GM12878 (cell line): ENCODE data around the gene DAGLA. TPM values are rescaled to one million over a fixed set of nuclear protein-coding genes. Genes with fewer than 3 reads are reported as not detected.

Experiments
- ATAC-seq: fragments of 200-7000 bp; cut with Tn5 transposase; 3 replicates; pipeline ENCODE4 v1.9.1; 2020; ENCODE audit warnings: mild to moderate bottlenecking, moderate library complexity
- BruUV-seq: library from RNA; stranded (reverse); fragments of 400-500 nt; replicated peaks from 2 replicates; lab custom pipeline; 2021; lab: Mats Ljungman, UMichigan
- CTCF ChIA-PET: fragments of 300-600 bp; sonication (Branson Sonifier 250); formaldehyde crosslinking; extraction: SDS; loops from one replicate; lab custom pipeline; 2021; ENCODE audit warnings: inconsistent platforms; lab: Yijun Ruan, JAX
- POLR2A ChIA-PET: fragments of 350-600 bp; formaldehyde crosslinking; extraction: SDS; loops from one replicate; lab custom pipeline; 2021; ENCODE audit warnings: inconsistent platforms; lab: Charles Lee
- RAD21 ChIA-PET: fragments of 300-600 bp; sonication (Branson Sonifier 250); formaldehyde crosslinking; loops from one replicate; lab custom pipeline; 2023; ENCODE audit warnings: antibody characterized with exemption; ENCODE audit not compliant: unreplicated experiment; lab: Charles Lee
- SMC1A ChIA-PET: fragments of 300-600 bp; sonication (Branson Sonifier 250); formaldehyde crosslinking; loops from one replicate; lab custom pipeline; 2023; ENCODE audit not compliant: unreplicated experiment, uncharacterized antibody; lab: Charles Lee
- DNase-seq: peaks from one replicate; pipeline ENCODE4 v3.0.0-alpha.2; 2011; ENCODE audit warnings: low read depth, low spot score
- FAIRE-seq: peaks from 3 replicates; lab custom pipeline; 2011; peaks lifted over from hg19 to GRCh38; lab: Jason Lieb, UNC
- H2AFZ ChIP-seq: 2 replicates; pipeline ENCODE4 v1.6.0; 2011; ENCODE audit warnings: low read depth, low read length, control low read depth; ENCODE audit not compliant: control insufficient read depth
- H3K27ac ChIP-seq: 2 replicates; pipeline ENCODE4 v1.5.1; 2011; ENCODE audit warnings: control low read depth; ENCODE audit not compliant: control insufficient read depth, insufficient read depth
- H3K27me3 ChIP-seq, 2 experiments: replicated peaks in 1 of 2; 2 replicates each; pipeline versions ENCODE4 v1.6.0 to v1.6.1; 2011; ENCODE audit warnings: low read length in 1 of 2; ENCODE audit not compliant: control insufficient read depth in 2 of 2, insufficient read depth in 2 of 2
- H3K36me3 ChIP-seq, 2 experiments: 2 replicates each; pipeline ENCODE4 v1.5.1; 2011; ENCODE audit warnings: low read length in 1 of 2; ENCODE audit not compliant: control insufficient read depth in 2 of 2, insufficient read depth in 2 of 2
- H3K4me1 ChIP-seq: 2 replicates; pipeline ENCODE4 v1.6.1; 2011; ENCODE audit warnings: mild to moderate bottlenecking, low read length, moderate library complexity, mixed read lengths; ENCODE audit not compliant: control insufficient read depth, insufficient read depth
- H3K4me2 ChIP-seq: 2 replicates; pipeline ENCODE4 v1.6.0; 2011; ENCODE audit warnings: control low read depth; ENCODE audit not compliant: control insufficient read depth, insufficient read depth
- H3K4me3 ChIP-seq: fragments of 200-600 bp; sonication (generic); 2 replicates; pipeline ENCODE4 v1.5.1; 2016
- H3K79me2 ChIP-seq: 2 replicates; pipeline ENCODE4 v1.6.0; 2011; ENCODE audit warnings: low read length; ENCODE audit not compliant: control insufficient read depth, insufficient read depth
- H3K9ac ChIP-seq: 2 replicates; pipeline ENCODE4 v1.8.0; 2011; ENCODE audit warnings: low read length, control low read depth, mixed read lengths; ENCODE audit not compliant: control insufficient read depth, insufficient read depth
- H3K9me3 ChIP-seq: replicated peaks from 3 replicates; pipeline ENCODE4 v1.5.1; 2011; ENCODE audit warnings: mild to moderate bottlenecking, low read length; ENCODE audit not compliant: control insufficient read depth, insufficient read depth
- H4K20me1 ChIP-seq: 2 replicates; pipeline ENCODE4 v1.6.0; 2011; ENCODE audit not compliant: control insufficient read depth, insufficient read depth
- CTCF ChIP-seq, 3 experiments: IDR thresholded peaks in 2 of 3; conservative IDR thresholded peaks in 1 of 3; 2 replicates each; pipeline ENCODE4 v1.5.1; 2011; ENCODE audit warnings: low read depth in 3 of 3, low read length in 3 of 3, mild to moderate bottlenecking in 3 of 3, control low read depth in 2 of 3, moderate library complexity in 2 of 3, inconsistent platforms in 1 of 3, mixed read lengths in 1 of 3; ENCODE audit not compliant: control insufficient read depth in 2 of 3, insufficient read depth in 1 of 3; ENCODE audit errors: extremely low read depth in 1 of 3
- EED ChIP-seq: sonication (generic); IDR thresholded peaks from 2 replicates; pipeline ENCODE4 v1.6.1; 2016; ENCODE audit warnings: antibody characterized with exemption, low read depth
- FOS ChIP-seq: IDR thresholded peaks from 3 replicates; pipeline ENCODE4 v1.6.1; 2011; ENCODE audit warnings: borderline replicate concordance; ENCODE audit not compliant: insufficient read length; ENCODE audit errors: extremely low read depth
- NR2C2 ChIP-seq: IDR thresholded peaks from 2 replicates; pipeline ENCODE4 v1.6.1; 2011; ENCODE audit warnings: borderline replicate concordance, low read depth; ENCODE audit not compliant: control insufficient read depth, insufficient read length
- SMARCA5 ChIP-seq: fragments of 450-650 bp; IDR thresholded peaks from 2 replicates; pipeline ENCODE4 v1.6.1; 2017; ENCODE audit warnings: mild to moderate bottlenecking
- SUZ12 ChIP-seq: fragments of 200-600 bp; sonication (generic); IDR thresholded peaks from one replicate; pipeline ENCODE4 v1.6.1; 2018; ENCODE audit warnings: antibody characterized with exemption, mild to moderate bottlenecking; ENCODE audit not compliant: unreplicated experiment
- WGBS: methylation state at CpG from one replicate; pipeline ENCODE4 v1.1.6; 2016; ENCODE audit warnings: low lambda C conversion rate; ENCODE audit not compliant: insufficient replicate concordance, insufficient coverage; ENCODE audit errors: missing lambda C conversion rate; 5-methylcytosine and 5-hydroxymethylcytosine counted together
- in situ Hi-C: fragments of 300-500 bp; cut with MboI; formaldehyde crosslinking; loops from 9 replicates; pipeline ENCODE4 v1.14.3; 2018; ENCODE audit warnings: mixed read lengths
- intact Hi-C: fragments of 100-400 bp; cut with micrococcal nuclease; formaldehyde crosslinking; loops from one replicate; pipeline ENCODE4 v1.14.2; 2022; ENCODE audit not compliant: unreplicated experiment
- polyA plus RNA-seq, 11 experiments: library from polyadenylated mRNA; depleted of rRNA in 4 of 11; unstranded in 6 of 11; stranded (reverse) in 5 of 11; fragments of >200 nt; fragmentation: Nextera tagmentation in 4 of 11; fragmentation: Illumina TruSeq in 1 of 11; extraction: Ambion mirVana in 4 of 11; extraction: Trizol in 1 of 11; gene quantifications; 1 replicate in 1 of 11; 2 replicates in 10 of 11; pipeline versions ENCODE4 v1.2.1 to v1.2.3, GENCODE V29; 2011 to 2016; ENCODE audit warnings: inconsistent platforms in 2 of 11, missing spikeins in 2 of 11, low read depth in 1 of 11
- total RNA-seq, 4 experiments: library from RNA; depleted of rRNA in 3 of 4; stranded (reverse); fragments of >200 nt in 3 of 4; fragmentation: Illumina TruSeq in 1 of 4; extraction: Trizol in 1 of 4; gene quantifications; 2 replicates each; pipeline versions ENCODE4 v1.2.1 to v1.2.3, GENCODE V29; 2013 to 2021

DAGLA gene
- total and polyA plus RNA-seq, 10 of the 15 experiments (the other 5 are each of a cell fraction or from before 2014, with no cell fraction given), result 0.05 TPM; not detected in 9

GRCh38 chr11:61701242-61701886 is 21.2 kb downstream of the DAGLA start:
- peak in 1 of 3 experiments; percentile 20; a peak in 2 of 6 replicates for TF ChIP-seq CTCF (IDR thresholded peaks at IDR 0.05 in 2 of 3, conservative IDR thresholded peaks at IDR 0.05 in 1 of 3; ENCODE audit: control insufficient read depth in 2 of 3, extremely low read depth in 1 of 3, insufficient read depth in 1 of 3, low read depth in 3 of 3, low read length in 3 of 3)
- no peak for TF ChIP-seq SUZ12
- H3K9ac ChIP-seq, result no peak overlapping the region
- H3K4me2 ChIP-seq, result no peak overlapping the region
- ChIA-PET CTCF (interaction anchor here (0.7 kb wide), 2 partner anchors 23 to 380 kb away, joined by 3 read pairs; no protein-coding TSS in a partner anchor), POLR2A (no interaction called here), RAD21 (no interaction called here), SMC1A (no interaction called here)
- H2AFZ ChIP-seq, result no peak overlapping the region
- DNase-seq (no peak), FAIRE-seq (no peak), ATAC-seq (peak; percentile 46; the same call in 2 of the 3 replicates)
- H3K9me3 ChIP-seq, result no peaks in the 10 kb centered on the region
- in situ Hi-C loops (no loop called here), intact Hi-C loops (no loop called here)
- H3K4me1 ChIP-seq, result no peaks in the 10 kb centered on the region
- H3K36me3 ChIP-seq, result no peaks in the 10 kb centered on the region
- H3K27ac ChIP-seq, result no peak overlapping the region
- no peaks in the 10 kb centered on the region for H3K79me2 ChIP-seq
- no TSS peak for BruUV-seq
- H4K20me1 ChIP-seq, result no peaks in the 10 kb centered on the region
- no peak overlapping the region for H3K4me3 ChIP-seq
- H3K27me3 ChIP-seq, result peaks cover 0 to 2% of the 10 kb centered on the region in 2 experiments; a peak in 2 of 4 replicates
- WGBS, result 13% methylated on average over 18 of the region's 18 CpGs

GRCh38 chr11:61702701-61703312 is 22.6 kb downstream of the DAGLA start:
- WGBS, result 2% methylated on average over 11 of the region's 11 CpGs
- no peak for ATAC-seq
- no peak overlapping the region for H3K9ac ChIP-seq
- no TSS peak for BruUV-seq
- H3K4me2 ChIP-seq, result no peak overlapping the region
- H3K4me3 ChIP-seq, result no peak overlapping the region
- RAD21 ChIA-PET, result no interaction called here
- POLR2A ChIA-PET, result no interaction called here
- H4K20me1 ChIP-seq, result no peaks in the 10 kb centered on the region
- in situ Hi-C loops (no loop called here), intact Hi-C loops (no loop called here)
- H3K9me3 ChIP-seq, result no peaks in the 10 kb centered on the region
- no peak overlapping the region for H3K27ac ChIP-seq
- peaks cover 0 to 2% of the 10 kb centered on the region in 2 experiments; a peak in 2 of 4 replicates for H3K27me3 ChIP-seq
- no peak for FAIRE-seq
- no peaks in the 10 kb centered on the region for H3K79me2 ChIP-seq
- H3K4me1 ChIP-seq, result no peaks in the 10 kb centered on the region
- TF ChIP-seq NR2C2, result no peak
- TF ChIP-seq EED, result no peak
- TF ChIP-seq SMARCA5, result no peak
- TF ChIP-seq FOS, result no peak
- no peak for DNase-seq
- no peaks in the 10 kb centered on the region for H3K36me3 ChIP-seq
- H2AFZ ChIP-seq, result no peak overlapping the region
- CTCF ChIA-PET, result no interaction called here
- SMC1A ChIA-PET, result no interaction called here
